Fibroblast of villous mesenchyme (primary cell): ENCODE measurements around the gene FAM163B. TPM values are rescaled to one million over a fixed set of nuclear protein-coding genes. Genes with fewer than 3 reads are reported as not detected.

Experiments
- DNase-seq: peaks from one replicate; pipeline ENCODE4 v3.0.0-alpha.2; 2010; ENCODE audit warnings: low read depth
- H3K4me3 ChIP-seq: 2 replicates; pipeline ENCODE4 v1.5.1; 2011; ENCODE audit warnings: low read depth, mild to moderate bottlenecking, low read length
- CTCF ChIP-seq: IDR thresholded peaks from 2 replicates; pipeline ENCODE4 v1.5.1; 2012; ENCODE audit warnings: low read depth, mild to moderate bottlenecking, low read length; ENCODE audit not compliant: insufficient read depth
- total RNA-seq: library from RNA; depleted of rRNA; stranded (reverse); fragments of >200 nt; gene quantifications from 2 replicates; pipeline ENCODE4 v1.2.3, GENCODE V29; 2012

Gene FAM163B
- total RNA-seq, 1 donor = not detected

GRCh38 chr9:133639613-133640012 is 30.4 kb upstream of the FAM163B start:
- no peak overlapping the region for H3K4me3 ChIP-seq
- no peak for DNase-seq
- no peak for TF ChIP-seq CTCF

- no peak for TF ChIP-seq CTCF
- no peak for DNase-seq
- H3K4me3 ChIP-seq = no peak overlapping the region
Measured at GRCh38 chr9:133638711-133639110, 29.5 kb upstream of the FAM163B start.

- no peak for TF ChIP-seq CTCF
- no peak for DNase-seq
- H3K4me3 ChIP-seq = no peak overlapping the region
Measured at GRCh38 chr9:133638076-133638475, 28.9 kb upstream of the FAM163B start.

GRCh38 chr9:133637451-133638055 is 28.4 kb upstream of the FAM163B start:
- TF ChIP-seq CTCF = no peak
- DNase-seq = no peak
- no peak overlapping the region for H3K4me3 ChIP-seq

GRCh38 chr9:133636902-133637301 is 27.7 kb upstream of the FAM163B start:
- DNase-seq = no peak
- H3K4me3 ChIP-seq = no peak overlapping the region
- no peak for TF ChIP-seq CTCF

- no peak for DNase-seq
- TF ChIP-seq CTCF = no peak
- H3K4me3 ChIP-seq = no peak within 1 kb of the TSS
Measured at GRCh38 chr9:133635533-133636531, 26.6 kb upstream of the FAM163B start, which contains the start of gene DBH. Gene DBH, plus strand, starts transcription at chr9:133636363. Its CDS starts 9 bp downstream, at chr9:133636372.
